ENCODE data around the gene SYCP2.
"Not testable (repeated sequence)": the region's sequence is repeated elsewhere in the genome, so short reads cannot be mapped to it uniquely, and the experiment has no call there.

Gene SYCP2

GRCh38 chr20:59903621-59904020 lies 29.8 kb downstream of the SYCP2 start:
- CTCF ChIA-PET = no interaction called here
- no peak for DNase-seq (ENCODE audit: extremely low spot score)
- POLR2A ChIA-PET = no interaction called here
- TF ChIP-seq BHLHE40 (IDR thresholded peaks at IDR 0.05; ENCODE audit: borderline replicate concordance) = no peak
- TF ChIP-seq TARDBP (IDR thresholded peaks at IDR 0.05) = no peak
- no peak for TF ChIP-seq ARNT (IDR thresholded peaks at IDR 0.05)
- TF ChIP-seq CTBP1 (IDR thresholded peaks at IDR 0.05; ENCODE audit: borderline replicate concordance) = no peak
- no peak for TF ChIP-seq FOXK2 (IDR thresholded peaks at IDR 0.05)

- no peak for TF ChIP-seq SUZ12 (IDR thresholded peaks at IDR 0.05)
- TF ChIP-seq CTBP1 (IDR thresholded peaks at IDR 0.05; ENCODE audit: borderline replicate concordance) = no peak
- TF ChIP-seq L3MBTL2 (conservative IDR thresholded peaks at IDR 0.05) = no peak
- no peak for TF ChIP-seq PKNOX1 (IDR thresholded peaks at IDR 0.05)
- TF ChIP-seq TARDBP (IDR thresholded peaks at IDR 0.05) = no peak
- no peak for DNase-seq (ENCODE audit: extremely low spot score)
- POLR2A ChIA-PET = no interaction called here
- CTCF ChIA-PET = no interaction called here
These were observed 31.0 kb downstream of the SYCP2 start for GRCh38 chr20:59902470-59902869.

GRCh38 chr20:59895908-59896307 lies 37.5 kb downstream of the SYCP2 start:
- no peak for DNase-seq (ENCODE audit: extremely low spot score)
- POLR2A ChIA-PET = interaction anchor here (1.2 kb wide), 1 partner anchor 44 kb away, joined by 4 read pairs; the partner anchor contains the start of genes FAM217B and PPP1R3D
- TF ChIP-seq SP1 (IDR thresholded peaks at IDR 0.05) (no peak), BHLHE40 (IDR thresholded peaks at IDR 0.05; ENCODE audit: borderline replicate concordance) (no peak), HDGF (IDR thresholded peaks at IDR 0.05; ENCODE audit: borderline replicate concordance) (no peak), SUZ12 (IDR thresholded peaks at IDR 0.05) (no peak), PKNOX1 (IDR thresholded peaks at IDR 0.05) (no peak), CTBP1 (IDR thresholded peaks at IDR 0.05; ENCODE audit: borderline replicate concordance) (no peak), ARNT (IDR thresholded peaks at IDR 0.05) (no peak), FOXA1 (IDR thresholded peaks at IDR 0.05) (no peak), TARDBP (IDR thresholded peaks at IDR 0.05) (no peak), NFRKB (IDR thresholded peaks at IDR 0.05) (no peak), LEF1 (IDR thresholded peaks at IDR 0.05; ENCODE audit: borderline replicate concordance) (no peak), FOXK2 (IDR thresholded peaks at IDR 0.05) (no peak), L3MBTL2 (conservative IDR thresholded peaks at IDR 0.05) (no peak)
- CTCF ChIA-PET = no interaction called here

- DNase-seq (ENCODE audit: extremely low spot score) = no peak
- POLR2A ChIA-PET = no interaction called here
- CTCF ChIA-PET = no interaction called here
- TF ChIP-seq L3MBTL2 (conservative IDR thresholded peaks at IDR 0.05) (no peak), ARNT (IDR thresholded peaks at IDR 0.05) (no peak), CTBP1 (IDR thresholded peaks at IDR 0.05; ENCODE audit: borderline replicate concordance) (no peak), FOXK2 (IDR thresholded peaks at IDR 0.05) (no peak), FOXA1 (IDR thresholded peaks at IDR 0.05) (no peak), HDGF (IDR thresholded peaks at IDR 0.05; ENCODE audit: borderline replicate concordance) (no peak), LEF1 (IDR thresholded peaks at IDR 0.05; ENCODE audit: borderline replicate concordance) (no peak), ZNF384 (IDR thresholded peaks at IDR 0.05) (no peak), SP1 (IDR thresholded peaks at IDR 0.05) (no peak), NFRKB (IDR thresholded peaks at IDR 0.05) (no peak), TARDBP (IDR thresholded peaks at IDR 0.05) (no peak)
These were observed 41.9 kb downstream of the SYCP2 start for GRCh38 chr20:59891581-59891980.

- DNase-seq (ENCODE audit: extremely low spot score); CTCF ChIA-PET; POLR2A ChIA-PET: not testable (repeated sequence)
These were observed 43.4 kb downstream of the SYCP2 start for GRCh38 chr20:59890035-59890434.

GRCh38 chr20:59888050-59888449 lies 45.4 kb downstream of the SYCP2 start:
- ChIA-PET CTCF (no interaction called here), POLR2A (no interaction called here)
- TF ChIP-seq ZNF384 (IDR thresholded peaks at IDR 0.05) = no peak
- TF ChIP-seq NFRKB (IDR thresholded peaks at IDR 0.05) = no peak
- no peak for TF ChIP-seq L3MBTL2 (conservative IDR thresholded peaks at IDR 0.05)
- TF ChIP-seq BHLHE40 (IDR thresholded peaks at IDR 0.05; ENCODE audit: borderline replicate concordance) = no peak
- TF ChIP-seq ARNT (IDR thresholded peaks at IDR 0.05) = no peak
- TF ChIP-seq CTBP1 (IDR thresholded peaks at IDR 0.05; ENCODE audit: borderline replicate concordance) = no peak
- TF ChIP-seq SP1 (IDR thresholded peaks at IDR 0.05) = no peak
- TF ChIP-seq HDGF (IDR thresholded peaks at IDR 0.05; ENCODE audit: borderline replicate concordance) = no peak
- TF ChIP-seq PKNOX1 (IDR thresholded peaks at IDR 0.05) = no peak
- TF ChIP-seq ELF4 (IDR thresholded peaks at IDR 0.05) = no peak
- no peak for TF ChIP-seq FOXM1 (IDR thresholded peaks at IDR 0.05; ENCODE audit: borderline replicate concordance)
- no peak for DNase-seq (ENCODE audit: extremely low spot score)

- TF ChIP-seq LEF1 (IDR thresholded peaks at IDR 0.05; ENCODE audit: borderline replicate concordance) (no peak), ARNT (IDR thresholded peaks at IDR 0.05) (no peak), FOXK2 (IDR thresholded peaks at IDR 0.05) (no peak)
- POLR2A ChIA-PET = no interaction called here
- no peak for DNase-seq (ENCODE audit: extremely low spot score)
- CTCF ChIA-PET = no interaction called here
These were observed 48.9 kb downstream of the SYCP2 start for GRCh38 chr20:59884494-59884893.

- CTCF ChIA-PET = no interaction called here
- no peak for TF ChIP-seq BHLHE40 (IDR thresholded peaks at IDR 0.05; ENCODE audit: borderline replicate concordance)
- no peak for TF ChIP-seq SUZ12 (IDR thresholded peaks at IDR 0.05)
- no peak for TF ChIP-seq ARNT (IDR thresholded peaks at IDR 0.05)
- TF ChIP-seq FOXM1 (IDR thresholded peaks at IDR 0.05; ENCODE audit: borderline replicate concordance) = no peak
- no peak for TF ChIP-seq PKNOX1 (IDR thresholded peaks at IDR 0.05)
- no peak for TF ChIP-seq NFRKB (IDR thresholded peaks at IDR 0.05)
- no peak for TF ChIP-seq ZNF384 (IDR thresholded peaks at IDR 0.05)
- TF ChIP-seq FOXA1 (IDR thresholded peaks at IDR 0.05) = no peak
- TF ChIP-seq ELF4 (IDR thresholded peaks at IDR 0.05) = no peak
- TF ChIP-seq L3MBTL2 (conservative IDR thresholded peaks at IDR 0.05) = no peak
- no peak for TF ChIP-seq TARDBP (IDR thresholded peaks at IDR 0.05)
- no peak for TF ChIP-seq CTBP1 (IDR thresholded peaks at IDR 0.05; ENCODE audit: borderline replicate concordance)
- no peak for DNase-seq (ENCODE audit: extremely low spot score)
- POLR2A ChIA-PET = no interaction called here
These were observed 53.2 kb downstream of the SYCP2 start for GRCh38 chr20:59880198-59880597.

All from HEK293T (cell line).